IMR-90 (cell line): ENCODE data around the gene DNAJC3. TPM values are rescaled to one million over a fixed set of nuclear protein-coding genes. Genes with fewer than 3 reads are reported as not detected.

Source experiments
- ATAC-seq: fragments of 200-7000 bp; cut with Tn5 transposase; 2 replicates; pipeline ENCODE4 v1.9.1; 2020; ENCODE audit warnings: low read depth, mild to moderate bottlenecking, moderate library complexity
- BruUV-seq: library from RNA; stranded (reverse); fragments of 400-500 nt; replicated peaks from 2 replicates; lab custom pipeline; 2021; lab: Mats Ljungman, UMichigan
- CTCF ChIA-PET: fragments of 300-600 bp; formaldehyde crosslinking; extraction: SDS; loops from one replicate; lab custom pipeline; 2021; ENCODE audit warnings: antibody characterized with exemption; lab: Yijun Ruan, JAX
- POLR2A ChIA-PET: fragments of 300-600 bp; sonication (Branson Sonifier 250); formaldehyde crosslinking; loops from one replicate; lab custom pipeline; 2022; ENCODE audit warnings: antibody characterized with exemption; ENCODE audit not compliant: unreplicated experiment; lab: Charles Lee
- DNase-seq: peaks from one replicate; pipeline ENCODE4 v3.0.0; 2013
- H2AFZ ChIP-seq: replicated peaks from 2 replicates; pipeline ENCODE3; 2013; ENCODE audit warnings: low read length, mild to moderate bottlenecking; ENCODE audit not compliant: poor library complexity
- H2AK5ac ChIP-seq: 2 replicates; pipeline ENCODE4 v1.6.1; 2013; ENCODE audit warnings: low read depth, low read length, inconsistent platforms
- H2AK9ac ChIP-seq: replicated peaks from 2 replicates; pipeline ENCODE3; 2013; ENCODE audit warnings: mild to moderate bottlenecking, low read depth, low read length, moderate library complexity; ENCODE audit not compliant: poor library complexity
- H2BK120ac ChIP-seq: 2 replicates; pipeline ENCODE4 v1.6.1; 2013; ENCODE audit warnings: low read depth, low read length, inconsistent platforms
- H2BK15ac ChIP-seq: 3 replicates; pipeline ENCODE4 v1.6.1; 2013; ENCODE audit warnings: low read depth, low read length, inconsistent platforms
- H2BK20ac ChIP-seq: 2 replicates; pipeline ENCODE4 v1.6.1; 2013; ENCODE audit warnings: low read depth, mild to moderate bottlenecking, inconsistent platforms, low read length, moderate library complexity
- H2BK5ac ChIP-seq: 2 replicates; pipeline ENCODE4 v1.6.1; 2013; ENCODE audit warnings: mild to moderate bottlenecking, low read depth, low read length, inconsistent platforms; ENCODE audit not compliant: poor library complexity, severe bottlenecking
- H3K14ac ChIP-seq: replicated peaks from 2 replicates; pipeline ENCODE4 v1.6.1; 2013; ENCODE audit warnings: low read depth, low read length, inconsistent platforms
- H3K18ac ChIP-seq: 2 replicates; pipeline ENCODE4 v1.6.1; 2013; ENCODE audit warnings: low read depth, low read length, control low read depth
- H3K23ac ChIP-seq: 2 replicates; pipeline ENCODE4 v1.6.1; 2013; ENCODE audit warnings: low read depth, low read length, inconsistent platforms
- H3K27ac ChIP-seq: 2 replicates; pipeline ENCODE4 v1.5.1; 2013; ENCODE audit warnings: mild to moderate bottlenecking, control low read depth, low read length; ENCODE audit not compliant: insufficient read depth
- H3K27me3 ChIP-seq: 2 replicates; pipeline ENCODE4 v1.6.1; 2013; ENCODE audit warnings: low read length; ENCODE audit not compliant: control insufficient read depth, insufficient read depth
- H3K36me3 ChIP-seq: 2 replicates; pipeline ENCODE4 v1.6.1; 2013; ENCODE audit warnings: low read length, mixed read lengths; ENCODE audit not compliant: control insufficient read depth, insufficient read depth
- H3K4ac ChIP-seq: 2 replicates; pipeline ENCODE4 v1.6.1; 2013; ENCODE audit warnings: low read depth, low read length, inconsistent platforms
- H3K4me1 ChIP-seq: 2 replicates; pipeline ENCODE4 v1.6.1; 2013; ENCODE audit warnings: low read length, mixed read lengths; ENCODE audit not compliant: control insufficient read depth, insufficient read depth
- H3K4me2 ChIP-seq: 2 replicates; pipeline ENCODE4 v1.6.1; 2013; ENCODE audit warnings: low read depth, mild to moderate bottlenecking, control low read depth, low read length, moderate library complexity
- H3K4me3 ChIP-seq: 2 replicates; pipeline ENCODE4 v1.5.1; 2013; ENCODE audit warnings: low read depth, mild to moderate bottlenecking, control low read depth, low read length, moderate library complexity; ENCODE audit not compliant: insufficient read depth
- H3K56ac ChIP-seq: 2 replicates; pipeline ENCODE4 v1.6.1; 2013; ENCODE audit warnings: low read length, inconsistent platforms; ENCODE audit not compliant: insufficient read depth; ENCODE audit errors: extremely low read depth
- H3K79me1 ChIP-seq, 2 experiments: 2 replicates each; pipeline ENCODE4 v1.6.1; 2013; ENCODE audit warnings: low read length in 2 of 2, inconsistent platforms in 1 of 2, low read depth in 1 of 2
- H3K9ac ChIP-seq: 2 replicates; pipeline ENCODE4 v1.6.1; 2013; ENCODE audit warnings: low read depth, low read length, control low read depth
- H3K9me1 ChIP-seq: 2 replicates; pipeline ENCODE4 v1.6.1; 2013; ENCODE audit warnings: low read length, inconsistent platforms; ENCODE audit not compliant: insufficient read depth
- H3K9me3 ChIP-seq: 2 replicates; pipeline ENCODE4 v1.6.1; 2013; ENCODE audit warnings: low read length; ENCODE audit not compliant: control insufficient read depth, insufficient read depth
- H4K20me1 ChIP-seq: 2 replicates; pipeline ENCODE4 v1.6.1; 2013; ENCODE audit warnings: low read length, inconsistent platforms; ENCODE audit not compliant: insufficient read depth
- H4K5ac ChIP-seq: 2 replicates; pipeline ENCODE4 v1.6.1; 2013; ENCODE audit warnings: mild to moderate bottlenecking, low read depth, low read length, control low read depth
- H4K8ac ChIP-seq, 2 experiments: 2 replicates each; pipeline ENCODE4 v1.6.1; 2013; ENCODE audit warnings: low read depth in 2 of 2, low read length in 2 of 2, control low read depth in 1 of 2, inconsistent platforms in 1 of 2
- H4K91ac ChIP-seq: 2 replicates; pipeline ENCODE4 v1.6.1; 2013; ENCODE audit warnings: low read depth, low read length, inconsistent platforms; ENCODE audit not compliant: insufficient read depth
- CHD1 ChIP-seq: IDR thresholded peaks from 2 replicates; pipeline ENCODE4 v1.6.1; 2012; ENCODE audit warnings: low read depth, low read length, improper control_type of control experiment
- ELK1 ChIP-seq: fragments of 150-350 bp; IDR thresholded peaks from 2 replicates; pipeline ENCODE4 v1.6.1; 2016; ENCODE audit warnings: low read depth, mild to moderate bottlenecking, low read length, moderate library complexity, borderline replicate concordance
- FOS ChIP-seq: fragments of 150-350 bp; IDR thresholded peaks from 2 replicates; pipeline ENCODE4 v1.6.1; 2016; ENCODE audit warnings: low read depth, low read length
- MAFK ChIP-seq: IDR thresholded peaks from 2 replicates; pipeline ENCODE4 v1.6.1; 2012; ENCODE audit warnings: low read depth, low read length, improper control_type of control experiment
- MAZ ChIP-seq: IDR thresholded peaks from 2 replicates; pipeline ENCODE4 v1.6.1; 2012; ENCODE audit warnings: low read depth, mild to moderate bottlenecking, low read length, improper control_type of control experiment, moderate library complexity, borderline replicate concordance
- MXI1 ChIP-seq: IDR thresholded peaks from 2 replicates; pipeline ENCODE4 v1.6.1; 2012; ENCODE audit warnings: low read depth, mild to moderate bottlenecking, low read length, moderate library complexity, borderline replicate concordance
- POLR2A ChIP-seq: IDR thresholded peaks from 2 replicates; pipeline ENCODE4 v1.6.1; 2012; ENCODE audit warnings: mild to moderate bottlenecking, low read depth, low read length
- SMC3 ChIP-seq: fragments of 150-350 bp; IDR thresholded peaks from 2 replicates; pipeline ENCODE4 v1.6.1; 2016; ENCODE audit warnings: low read depth, mild to moderate bottlenecking, antibody characterized with exemption, low read length, moderate library complexity
- USF2 ChIP-seq: fragments of 150-350 bp; IDR thresholded peaks from 2 replicates; pipeline ENCODE4 v1.6.1; 2017; ENCODE audit warnings: mild to moderate bottlenecking, antibody characterized with exemption, low read length, low read depth
- WGBS, 2 experiments: methylation state at CpG; one replicate each; pipeline versions ENCODE4 v1.1.5 to v1.1.7; 2013; ENCODE audit warnings: missing lambda C conversion rate in 2 of 2; ENCODE audit not compliant: insufficient read length in 1 of 2; ENCODE audit errors: extremely low coverage in 2 of 2; 5-methylcytosine and 5-hydroxymethylcytosine counted together
- dilution Hi-C: fragments of 300-500 bp; cut with HindIII; formaldehyde crosslinking; loops from one replicate; pipeline ENCODE4 v1.14.3; 2018; ENCODE audit warnings: low sequenced_read_pairs; ENCODE audit not compliant: unreplicated experiment
- in situ Hi-C: fragments of 300-500 bp; cut with MboI; formaldehyde crosslinking; loops from 3 replicates; pipeline ENCODE4 v1.14.3; 2019; ENCODE audit warnings: low sequenced_read_pairs, inconsistent platforms, mixed read lengths
- intact Hi-C: fragments of 100-400 bp; cut with micrococcal nuclease; formaldehyde crosslinking; loops from 2 replicates; pipeline ENCODE4 v1.10.0; 2022
- polyA plus RNA-seq, 3 experiments: library from polyadenylated mRNA; depleted of rRNA; stranded (reverse); fragments of >200 nt; gene quantifications; 2 replicates each; pipeline ENCODE4 v1.2.3, GENCODE V29; 2012; ENCODE audit warnings: low replicate concordance in 1 of 3
- total RNA-seq: library from RNA; depleted of rRNA; stranded (reverse); fragments of >200 nt; gene quantifications from 2 replicates; pipeline ENCODE4 v1.2.3, GENCODE V29; 2012
- TF ChIP-seq, protein P1 (sequence below): conservative IDR thresholded peaks from 2 replicates; pipeline ENCODE4 v1.5.1; 2012; ENCODE audit warnings: mild to moderate bottlenecking, low read depth, low read length, improper control_type of control experiment

The DNAJC3 gene
- total and polyA plus RNA-seq, 2 of the 4 experiments (the other 2 are of a cell fraction): 10.7 to 28.5 TPM

- dilution Hi-C loops (no loop called here), intact Hi-C loops (no loop called here), in situ Hi-C loops (no loop called here)
- no peak overlapping the region for H3K14ac ChIP-seq
- H4K20me1 ChIP-seq: peaks cover 41% of the 10 kb centered on the region
- TF ChIP-seq, protein P1, sequence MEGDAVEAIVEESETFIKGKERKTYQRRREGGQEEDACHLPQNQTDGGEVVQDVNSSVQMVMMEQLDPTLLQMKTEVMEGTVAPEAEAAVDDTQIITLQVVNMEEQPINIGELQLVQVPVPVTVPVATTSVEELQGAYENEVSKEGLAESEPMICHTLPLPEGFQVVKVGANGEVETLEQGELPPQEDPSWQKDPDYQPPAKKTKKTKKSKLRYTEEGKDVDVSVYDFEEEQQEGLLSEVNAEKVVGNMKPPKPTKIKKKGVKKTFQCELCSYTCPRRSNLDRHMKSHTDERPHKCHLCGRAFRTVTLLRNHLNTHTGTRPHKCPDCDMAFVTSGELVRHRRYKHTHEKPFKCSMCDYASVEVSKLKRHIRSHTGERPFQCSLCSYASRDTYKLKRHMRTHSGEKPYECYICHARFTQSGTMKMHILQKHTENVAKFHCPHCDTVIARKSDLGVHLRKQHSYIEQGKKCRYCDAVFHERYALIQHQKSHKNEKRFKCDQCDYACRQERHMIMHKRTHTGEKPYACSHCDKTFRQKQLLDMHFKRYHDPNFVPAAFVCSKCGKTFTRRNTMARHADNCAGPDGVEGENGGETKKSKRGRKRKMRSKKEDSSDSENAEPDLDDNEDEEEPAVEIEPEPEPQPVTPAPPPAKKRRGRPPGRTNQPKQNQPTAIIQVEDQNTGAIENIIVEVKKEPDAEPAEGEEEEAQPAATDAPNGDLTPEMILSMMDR: no peak
- TF ChIP-seq MXI1 (no peak), MAZ (no peak), CHD1 (no peak), SMC3 (no peak), POLR2A (no peak), USF2 (no peak), MAFK (no peak), FOS (no peak), ELK1 (no peak)
- H2AK9ac ChIP-seq: no peak overlapping the region
- WGBS, 2 experiments: 81% methylated on average over 2 of the region's 2 CpGs; no CpG with 5 or more reads in 1 of the 2 experiments
- no peak overlapping the region for H4K5ac ChIP-seq
- H3K23ac ChIP-seq: no peak overlapping the region
- H3K4me3 ChIP-seq: no peak overlapping the region
- no peaks in the 10 kb centered on the region for H3K4me1 ChIP-seq
- ChIA-PET POLR2A (no interaction called here), CTCF (no interaction called here)
- H3K79me1 ChIP-seq: peaks cover 4 to 58% of the 10 kb centered on the region in 2 experiments; a peak in 3 of 4 replicates
- H4K91ac ChIP-seq: no peak overlapping the region
- no peaks in the 10 kb centered on the region for H3K27me3 ChIP-seq
- ATAC-seq (no peak), DNase-seq (no peak)
- H2AFZ ChIP-seq: no peak overlapping the region
- H2BK120ac ChIP-seq: no peak overlapping the region
- H3K18ac ChIP-seq: no peak overlapping the region
- H2BK5ac ChIP-seq: no peak overlapping the region
- no peak overlapping the region for H3K4ac ChIP-seq
- no TSS peak for BruUV-seq
- no peak overlapping the region for H3K56ac ChIP-seq
- H4K8ac ChIP-seq: no peak overlapping the region
- H2AK5ac ChIP-seq: no peak overlapping the region
- no peak overlapping the region for H3K27ac ChIP-seq
- H3K4me2 ChIP-seq: no peak overlapping the region
- H3K9me1 ChIP-seq: no peaks in the 10 kb centered on the region
- no peak overlapping the region for H2BK20ac ChIP-seq
- H3K9me3 ChIP-seq: no peaks in the 10 kb centered on the region
- H3K9ac ChIP-seq: no peak overlapping the region
- H3K36me3 ChIP-seq: no peaks in the 10 kb centered on the region
- H2BK15ac ChIP-seq: no peak overlapping the region
Measured at GRCh38 chr13:95684418-95684817, 7.5 kb downstream of the DNAJC3 start.
